Measurements from ENCODE around the gene LMF1. TPM values are rescaled to one million over a fixed set of nuclear protein-coding genes. Genes with fewer than 3 reads are reported as not detected.

The LMF1 gene
- total and polyA plus RNA-seq, 2 of the 8 experiments (the other 6 are each of a cell fraction or from before 2014, with no cell fraction given), result 3.5 to 9.1 TPM

DNA sequence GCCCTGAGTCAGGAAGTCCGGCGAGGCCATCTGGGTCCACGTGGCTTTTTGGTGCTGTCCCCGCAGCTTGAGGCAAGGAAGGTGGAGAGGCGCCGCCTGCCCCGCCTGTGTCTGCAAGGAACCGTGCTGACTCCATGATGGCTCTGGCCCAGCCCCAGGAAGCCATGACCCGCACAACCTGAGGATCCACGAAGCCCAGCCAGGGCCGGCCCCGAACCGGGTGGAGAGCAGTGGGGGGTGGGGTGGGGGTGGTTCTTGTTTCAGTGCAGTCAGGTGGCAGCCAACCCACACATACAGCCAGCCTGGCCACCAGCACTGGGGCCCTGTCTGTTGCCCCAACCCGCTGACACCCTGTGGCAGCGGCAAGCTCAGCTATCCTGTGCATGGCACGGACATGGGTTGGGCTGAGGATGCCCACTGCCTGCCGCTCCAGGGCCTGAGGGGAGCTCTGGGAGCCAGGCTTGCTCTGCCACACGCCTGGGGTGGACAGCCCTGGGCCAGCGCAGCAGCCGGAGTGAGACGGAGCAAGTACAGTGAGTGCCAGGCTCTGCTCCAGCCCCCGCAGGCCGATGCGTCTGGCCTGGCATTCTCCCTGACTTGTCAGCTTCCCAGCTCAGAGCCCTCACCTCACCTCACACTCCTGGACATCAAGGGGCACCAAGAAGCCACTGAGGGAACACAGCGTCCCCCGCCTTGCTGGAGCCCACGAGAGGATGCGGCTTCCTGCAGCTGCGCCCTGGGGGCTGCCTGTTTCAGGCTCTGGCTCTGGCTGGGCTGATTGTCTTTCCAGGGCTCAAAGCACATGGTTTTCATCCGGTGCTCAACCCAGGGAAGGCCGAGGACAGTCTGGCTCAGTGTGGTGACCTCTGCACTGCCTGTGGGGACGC, 68.8 kb downstream of the LMF1 start (continued):
- TF ChIP-seq GTF2F1 (IDR thresholded peaks at IDR 0.05; ENCODE audit: borderline replicate concordance, low read depth, low read length), result no peak

All from H1 (cell line).